Measurements from ENCODE around the gene PLCD3. TPM values are rescaled to one million over a fixed set of nuclear protein-coding genes. Genes with fewer than 3 reads are reported as not detected.

Gene PLCD3
- polyA plus RNA-seq, 1 of the 3 experiments (the other 2 are of a cell fraction): 59.7 TPM

DNA sequence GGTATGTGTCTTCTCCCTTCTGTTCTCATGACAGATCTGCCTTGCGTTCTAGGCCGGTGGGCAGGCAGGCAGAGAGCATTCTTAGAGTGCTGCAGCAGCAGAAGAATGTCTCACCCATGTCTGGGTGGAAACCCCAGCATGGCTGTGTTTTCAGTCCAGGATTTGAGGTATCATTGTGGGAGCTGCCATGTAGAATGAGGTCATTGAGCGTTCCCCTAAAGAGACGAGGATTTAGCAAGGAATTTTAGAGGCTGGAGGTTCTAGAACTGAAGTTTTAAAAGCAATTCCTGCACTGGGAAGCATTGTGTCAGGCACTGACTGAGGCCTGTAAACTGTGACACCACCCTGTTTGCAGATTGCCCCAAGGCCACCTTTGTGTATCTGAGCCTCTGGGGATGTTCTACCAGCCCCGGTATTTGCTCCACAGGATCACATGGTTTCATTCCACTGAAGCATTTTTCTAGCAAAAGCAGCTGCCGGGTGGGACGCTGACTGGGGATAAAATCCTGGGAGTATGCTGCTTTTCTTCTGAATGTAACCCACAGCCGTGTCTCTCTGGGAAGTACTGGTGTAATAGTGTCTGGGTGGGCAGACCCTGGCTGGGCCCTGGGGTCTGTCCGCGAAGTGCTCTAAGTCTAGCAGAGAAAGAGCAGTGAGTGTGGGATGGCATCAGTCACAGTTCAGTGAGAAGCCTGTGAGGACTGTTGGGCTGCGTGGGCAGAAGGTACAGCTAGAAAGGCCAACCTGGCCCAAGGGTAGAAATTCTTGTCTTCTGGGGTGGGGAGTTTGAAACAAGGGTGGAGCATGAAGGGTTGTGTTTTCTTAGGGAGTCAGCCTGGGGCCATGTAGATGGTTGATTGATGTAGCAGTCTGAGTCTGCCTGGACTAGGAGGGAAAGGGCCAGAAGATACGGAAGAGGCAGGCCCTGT lies 30.2 kb downstream of the PLCD3 start:
- no peak overlapping the region for H3K9ac ChIP-seq
- H3K4me1 ChIP-seq (ENCODE audit: control insufficient read depth in 1 of 2, insufficient read depth in 2 of 2, low read depth in 1 of 2, low read length in 1 of 2): no peaks in the 10 kb centered on the region
- POLR2A ChIA-PET: no interaction called here
- peaks cover 5% of the 10 kb centered on the region; the same call in 1 of the 2 replicates for H3K79me2 ChIP-seq (ENCODE audit: insufficient read depth)
- H3K9me2 ChIP-seq: no peaks in the 10 kb centered on the region
- H3K4me2 ChIP-seq: no peak overlapping the region
- no peak overlapping the region for H3K4me3 ChIP-seq (ENCODE audit: low read depth in 2 of 2, low read length in 1 of 2)
- no peak for DNase-seq
- 96% methylated on average over 12 of the region's 12 CpGs for WGBS (ENCODE audit: low lambda C conversion rate)
- no peaks in the 10 kb centered on the region for H3K27me3 ChIP-seq (ENCODE audit: insufficient read depth)
- H3K9me3 ChIP-seq: no peaks in the 10 kb centered on the region
- CTCF ChIA-PET: interaction anchor here (0.7 to 5.5 kb wide), 5 partner anchors 30 to 96 kb away, joined by 3 to 33 read pairs (median 5); partner anchors contain the start of genes ACBD4 and PLCD3
- peaks cover 41 to 78% of the 10 kb centered on the region in 2 experiments for H3K36me3 ChIP-seq (replicated peaks in 1 of 2; ENCODE audit: control insufficient read depth in 1 of 2, insufficient read depth in 2 of 2, low read length in 1 of 2)
- no peak overlapping the region for H2AFZ ChIP-seq (ENCODE audit: low read depth)
- H4K20me1 ChIP-seq (ENCODE audit: insufficient read depth): no peaks in the 10 kb centered on the region
- TF ChIP-seq, protein P1, sequence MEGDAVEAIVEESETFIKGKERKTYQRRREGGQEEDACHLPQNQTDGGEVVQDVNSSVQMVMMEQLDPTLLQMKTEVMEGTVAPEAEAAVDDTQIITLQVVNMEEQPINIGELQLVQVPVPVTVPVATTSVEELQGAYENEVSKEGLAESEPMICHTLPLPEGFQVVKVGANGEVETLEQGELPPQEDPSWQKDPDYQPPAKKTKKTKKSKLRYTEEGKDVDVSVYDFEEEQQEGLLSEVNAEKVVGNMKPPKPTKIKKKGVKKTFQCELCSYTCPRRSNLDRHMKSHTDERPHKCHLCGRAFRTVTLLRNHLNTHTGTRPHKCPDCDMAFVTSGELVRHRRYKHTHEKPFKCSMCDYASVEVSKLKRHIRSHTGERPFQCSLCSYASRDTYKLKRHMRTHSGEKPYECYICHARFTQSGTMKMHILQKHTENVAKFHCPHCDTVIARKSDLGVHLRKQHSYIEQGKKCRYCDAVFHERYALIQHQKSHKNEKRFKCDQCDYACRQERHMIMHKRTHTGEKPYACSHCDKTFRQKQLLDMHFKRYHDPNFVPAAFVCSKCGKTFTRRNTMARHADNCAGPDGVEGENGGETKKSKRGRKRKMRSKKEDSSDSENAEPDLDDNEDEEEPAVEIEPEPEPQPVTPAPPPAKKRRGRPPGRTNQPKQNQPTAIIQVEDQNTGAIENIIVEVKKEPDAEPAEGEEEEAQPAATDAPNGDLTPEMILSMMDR (IDR thresholded peaks at IDR 0.05): no peak
- no peak for TF ChIP-seq NFIC (IDR thresholded peaks at IDR 0.05; ENCODE audit: borderline replicate concordance)
- TF ChIP-seq YY1 (IDR thresholded peaks at IDR 0.05; ENCODE audit: low read depth): no peak
- TF ChIP-seq ELF1 (IDR thresholded peaks at IDR 0.05): no peak
- no peak for TF ChIP-seq TEAD4 (IDR thresholded peaks at IDR 0.05; ENCODE audit: borderline replicate concordance, insufficient read depth)
- TF ChIP-seq MXI1 (IDR thresholded peaks at IDR 0.05; ENCODE audit: low read depth, low read length): no peak
- TF ChIP-seq TAF1 (IDR thresholded peaks at IDR 0.05; ENCODE audit: borderline replicate concordance, low read depth, low read length): no peak
- TF ChIP-seq JUND (IDR thresholded peaks at IDR 0.05): no peak
- TF ChIP-seq TCF12 (IDR thresholded peaks at IDR 0.05): no peak
- no peaks in the 10 kb centered on the region for H3F3A ChIP-seq (replicated peaks; ENCODE audit: insufficient read depth)
- H3K27ac ChIP-seq (ENCODE audit: low read depth in 2 of 2, low read length in 1 of 2): no peak overlapping the region

DNA sequence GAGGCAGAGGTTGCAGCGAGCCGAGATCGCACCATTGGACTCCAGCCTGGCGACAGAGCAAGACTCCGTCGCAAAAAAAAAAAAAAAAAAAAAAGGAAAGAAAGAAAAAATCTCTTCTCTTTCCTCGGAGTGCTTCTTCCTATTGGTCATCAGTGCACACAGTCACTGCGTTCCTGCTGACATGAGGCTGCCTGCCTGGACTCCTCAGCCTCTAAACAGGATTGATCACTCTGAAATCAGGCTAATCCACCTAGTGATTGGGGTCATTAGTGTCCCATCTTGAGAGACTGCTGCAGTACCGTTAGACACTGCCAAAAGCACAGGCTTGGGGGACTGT lies 30.8 kb downstream of the PLCD3 start:
- TF ChIP-seq JUND (IDR thresholded peaks at IDR 0.05) (no peak), ELF1 (IDR thresholded peaks at IDR 0.05) (no peak), RAD21 (IDR thresholded peaks at IDR 0.05; ENCODE audit: low read length) (no peak), RFX5 (IDR thresholded peaks at IDR 0.05; ENCODE audit: low read length) (no peak)
- TF ChIP-seq, protein P2, sequence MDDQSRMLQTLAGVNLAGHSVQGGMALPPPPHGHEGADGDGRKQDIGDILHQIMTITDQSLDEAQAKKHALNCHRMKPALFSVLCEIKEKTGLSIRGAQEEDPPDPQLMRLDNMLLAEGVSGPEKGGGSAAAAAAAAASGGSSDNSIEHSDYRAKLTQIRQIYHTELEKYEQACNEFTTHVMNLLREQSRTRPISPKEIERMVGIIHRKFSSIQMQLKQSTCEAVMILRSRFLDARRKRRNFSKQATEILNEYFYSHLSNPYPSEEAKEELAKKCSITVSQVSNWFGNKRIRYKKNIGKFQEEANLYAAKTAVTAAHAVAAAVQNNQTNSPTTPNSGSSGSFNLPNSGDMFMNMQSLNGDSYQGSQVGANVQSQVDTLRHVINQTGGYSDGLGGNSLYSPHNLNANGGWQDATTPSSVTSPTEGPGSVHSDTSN (IDR thresholded peaks at IDR 0.05): no peak
- no peaks in the 10 kb centered on the region for H3K27me3 ChIP-seq (ENCODE audit: insufficient read depth)
- no peak overlapping the region for H3K4me2 ChIP-seq
- no peaks in the 10 kb centered on the region for H3K4me1 ChIP-seq (ENCODE audit: control insufficient read depth in 1 of 2, insufficient read depth in 2 of 2, low read depth in 1 of 2, low read length in 1 of 2)
- no peak overlapping the region for H2AFZ ChIP-seq (ENCODE audit: low read depth)
- H3K79me2 ChIP-seq (ENCODE audit: insufficient read depth): peaks cover 5% of the 10 kb centered on the region; the same call in 1 of the 2 replicates
- DNase-seq: no peak
- H3K4me3 ChIP-seq (ENCODE audit: low read depth in 2 of 2, low read length in 1 of 2): no peak overlapping the region
- no peak overlapping the region for H3K9ac ChIP-seq
- H3K9me2 ChIP-seq: no peaks in the 10 kb centered on the region
- no peaks in the 10 kb centered on the region for H3K9me3 ChIP-seq
- H3K27ac ChIP-seq (ENCODE audit: low read depth in 2 of 2, low read length in 1 of 2): no peak overlapping the region
- ChIA-PET POLR2A (no interaction called here), CTCF (interaction anchor here (4.8 to 5.5 kb wide), 2 partner anchors 31 to 33 kb away, joined by 28 to 33 read pairs; partner anchors contain the start of genes ACBD4 and PLCD3)
- no peaks in the 10 kb centered on the region for H4K20me1 ChIP-seq (ENCODE audit: insufficient read depth)
- no peaks in the 10 kb centered on the region for H3F3A ChIP-seq (replicated peaks; ENCODE audit: insufficient read depth)
- H3K36me3 ChIP-seq (replicated peaks in 1 of 2; ENCODE audit: control insufficient read depth in 1 of 2, insufficient read depth in 2 of 2, low read length in 1 of 2): peaks cover 48 to 78% of the 10 kb centered on the region in 2 experiments
- WGBS (ENCODE audit: low lambda C conversion rate): 98% methylated on average over 9 of the region's 9 CpGs
